Endothelial cell of umbilical vein (primary cell): ENCODE data around the gene IKZF3.

ENCODE experiments used
- MYC ChIP-seq: IDR thresholded peaks from one replicate; pipeline ENCODE4 v1.6.1; 2011; ENCODE audit warnings: mild to moderate bottlenecking, low read depth, low read length
- POLR2A ChIP-seq: IDR thresholded peaks from 2 replicates; pipeline ENCODE4 v1.6.1; 2012; ENCODE audit warnings: low read depth, mild to moderate bottlenecking, control low read depth, low read length
- POLR2AphosphoS5 ChIP-seq: IDR thresholded peaks from 2 replicates; pipeline ENCODE4 v1.6.1; 2012; ENCODE audit warnings: low read depth, mild to moderate bottlenecking, control low read depth, low read length, moderate library complexity; ENCODE audit not compliant: insufficient read depth
- TF ChIP-seq, protein P1 (sequence below), 2 donors: IDR thresholded peaks; 1 replicate in 1 of 2; 2 replicates in 1 of 2; pipeline ENCODE4 v1.5.1; 2011; ENCODE audit warnings: low read length in 2 of 2, mild to moderate bottlenecking in 2 of 2, moderate library complexity in 2 of 2, control low read depth in 1 of 2, inconsistent platforms in 1 of 2, low read depth in 1 of 2; ENCODE audit not compliant: insufficient read depth in 1 of 2; ENCODE audit errors: extremely low read depth in 1 of 2

DNA sequence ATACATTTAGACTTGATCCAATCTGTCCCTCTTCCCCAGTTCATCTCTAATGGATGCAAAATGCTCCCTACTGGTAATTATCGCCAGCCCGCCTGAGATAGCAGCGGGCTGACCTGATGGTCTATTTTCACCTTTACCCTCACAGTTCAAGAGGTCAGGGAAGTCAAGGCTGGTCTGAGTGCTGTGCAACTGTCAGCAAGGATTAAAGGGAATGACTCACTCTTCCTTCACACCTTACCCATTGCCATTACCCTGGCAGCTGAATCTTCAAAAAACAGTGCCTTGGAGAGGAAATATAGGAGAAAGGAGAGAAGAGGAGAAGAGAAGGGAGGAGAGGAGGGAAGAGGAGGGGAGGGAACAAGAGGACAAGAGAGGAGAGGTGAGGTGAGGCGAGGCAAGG lies 90.1 kb downstream of the IKZF3 start:
- TF ChIP-seq, protein P1, sequence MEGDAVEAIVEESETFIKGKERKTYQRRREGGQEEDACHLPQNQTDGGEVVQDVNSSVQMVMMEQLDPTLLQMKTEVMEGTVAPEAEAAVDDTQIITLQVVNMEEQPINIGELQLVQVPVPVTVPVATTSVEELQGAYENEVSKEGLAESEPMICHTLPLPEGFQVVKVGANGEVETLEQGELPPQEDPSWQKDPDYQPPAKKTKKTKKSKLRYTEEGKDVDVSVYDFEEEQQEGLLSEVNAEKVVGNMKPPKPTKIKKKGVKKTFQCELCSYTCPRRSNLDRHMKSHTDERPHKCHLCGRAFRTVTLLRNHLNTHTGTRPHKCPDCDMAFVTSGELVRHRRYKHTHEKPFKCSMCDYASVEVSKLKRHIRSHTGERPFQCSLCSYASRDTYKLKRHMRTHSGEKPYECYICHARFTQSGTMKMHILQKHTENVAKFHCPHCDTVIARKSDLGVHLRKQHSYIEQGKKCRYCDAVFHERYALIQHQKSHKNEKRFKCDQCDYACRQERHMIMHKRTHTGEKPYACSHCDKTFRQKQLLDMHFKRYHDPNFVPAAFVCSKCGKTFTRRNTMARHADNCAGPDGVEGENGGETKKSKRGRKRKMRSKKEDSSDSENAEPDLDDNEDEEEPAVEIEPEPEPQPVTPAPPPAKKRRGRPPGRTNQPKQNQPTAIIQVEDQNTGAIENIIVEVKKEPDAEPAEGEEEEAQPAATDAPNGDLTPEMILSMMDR (IDR thresholded peaks at IDR 0.05; ENCODE audit: extremely low read depth in 1 of 2, insufficient read depth in 1 of 2, low read depth in 1 of 2, low read length in 2 of 2), result no peak
- TF ChIP-seq POLR2AphosphoS5 (no peak), POLR2A (no peak), MYC (no peak)
